ENCODE data around the gene CCDC9. TPM values are rescaled to one million over a fixed set of nuclear protein-coding genes. Genes with fewer than 3 reads are reported as not detected.
A peak's percentile ranks its signal among the peaks of the same experiment; 100 is the strongest.

The CCDC9 gene
- total RNA-seq, 5 donors from 2014 or later (not counting 1 experiment from before 2014, with no cell fraction given) = 40.4 to 57.2 (median 49.7) TPM

DNA sequence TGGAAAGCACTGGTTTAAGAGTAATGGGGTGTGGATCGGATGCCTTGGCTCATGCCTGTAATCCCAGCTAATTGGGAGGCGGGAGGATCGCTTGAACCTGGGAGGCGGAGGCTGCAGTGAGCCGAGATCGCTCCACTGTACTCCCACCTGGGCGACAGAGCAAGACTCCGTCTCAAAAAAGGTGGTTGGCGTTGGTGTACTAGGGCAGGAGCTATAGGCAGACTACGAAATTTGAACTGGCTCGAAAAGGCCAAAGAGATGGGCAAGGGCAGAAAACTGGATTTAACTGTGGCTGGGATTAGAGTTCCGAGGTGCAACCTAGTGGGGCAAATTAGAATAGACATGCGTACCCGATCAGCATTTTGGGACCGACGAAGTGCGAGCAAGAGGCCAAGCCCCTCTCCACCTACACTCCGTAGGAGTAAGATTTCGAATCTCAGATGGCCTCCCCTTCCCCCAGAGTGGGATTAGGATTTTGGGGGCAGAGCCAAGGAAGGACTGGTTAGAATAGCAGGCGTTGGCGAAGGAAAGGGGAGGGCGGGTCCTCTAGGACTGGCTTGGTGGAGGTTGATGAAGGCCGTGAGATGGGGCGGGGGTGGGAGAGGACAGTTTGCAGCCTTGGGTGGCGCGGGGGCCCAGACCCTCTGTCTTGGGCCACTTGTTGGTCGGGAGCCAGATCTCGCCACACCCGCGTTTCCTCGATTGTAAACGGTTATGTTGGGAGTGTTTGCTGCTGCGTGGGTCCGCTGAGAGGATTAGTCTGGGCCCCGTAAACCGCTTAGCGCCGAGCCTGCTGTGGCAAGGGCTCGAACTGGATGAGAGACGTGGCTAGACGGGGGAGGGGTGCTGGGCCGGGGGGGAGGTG lies 16.4 kb downstream of the CCDC9 start:
- ATAC-seq (replicated peaks in 1 of 4) (no peak), DNase-seq (peak in 10 of 35 experiments; percentile 9 to 35 (median 26))
- WGBS (ENCODE audit: insufficient coverage) = 60% methylated on average over 20 of the region's 42 CpGs
- no peaks in the 10 kb centered on the region for H3K9me3 ChIP-seq
- H3K9me3 Mint-ChIP-seq = no peaks in the 10 kb centered on the region
- peak overlapping the region; percentile 42 for H3K27ac ChIP-seq (ENCODE audit: low read length)
- H3K4me1 Mint-ChIP-seq = peaks cover 18 to 19% (median 18%) of the 10 kb centered on the region in 3 donors
- H3K27me3 ChIP-seq (replicated peaks in 1 of 2; ENCODE audit: control insufficient read depth in 2 of 2, extremely low read depth in 1 of 2, insufficient read depth in 2 of 2, low read length in 1 of 2) = no peaks in the 10 kb centered on the region
- H3K4me3 Mint-ChIP-seq = peak overlapping the region; percentile 77 to 96 (median 95)
- H3K4me3 ChIP-seq (ENCODE audit: control insufficient read depth in 1 of 2, extremely low read depth in 1 of 2, low read length in 1 of 2) = peak overlapping the region; percentile 78 to 99
- peaks cover 0 to 26% of the 10 kb centered on the region in 2 experiments for H3K4me1 ChIP-seq (ENCODE audit: control insufficient read depth in 1 of 2, extremely low read depth in 1 of 2, insufficient read depth in 2 of 2, low read length in 2 of 2)
- ChIA-PET POLR2A (interaction anchor here in 1 of 2 donors (0.5 kb wide), 1 partner anchor 38 kb away, joined by 3 read pairs; no protein-coding TSS in a partner anchor), CTCF (interaction anchor here (0.5 to 1.0 kb wide), 3 partner anchors 16 to 156 kb away, joined by 3 to 5 read pairs (median 3); partner anchors contain the start of gene CCDC9 (in 1 of the 2))
- H3K27me3 Mint-ChIP-seq = no peaks in the 10 kb centered on the region
- H3K36me3 Mint-ChIP-seq = peaks cover 12% of the 10 kb centered on the region
- H3K27ac Mint-ChIP-seq = peak overlapping the region; percentile 89
- peaks cover 9 to 26% of the 10 kb centered on the region in 2 donors for H3K36me3 ChIP-seq (ENCODE audit: control insufficient read depth in 2 of 2, extremely low read depth in 1 of 2, insufficient read depth in 1 of 2, low read length in 1 of 2)

DNA sequence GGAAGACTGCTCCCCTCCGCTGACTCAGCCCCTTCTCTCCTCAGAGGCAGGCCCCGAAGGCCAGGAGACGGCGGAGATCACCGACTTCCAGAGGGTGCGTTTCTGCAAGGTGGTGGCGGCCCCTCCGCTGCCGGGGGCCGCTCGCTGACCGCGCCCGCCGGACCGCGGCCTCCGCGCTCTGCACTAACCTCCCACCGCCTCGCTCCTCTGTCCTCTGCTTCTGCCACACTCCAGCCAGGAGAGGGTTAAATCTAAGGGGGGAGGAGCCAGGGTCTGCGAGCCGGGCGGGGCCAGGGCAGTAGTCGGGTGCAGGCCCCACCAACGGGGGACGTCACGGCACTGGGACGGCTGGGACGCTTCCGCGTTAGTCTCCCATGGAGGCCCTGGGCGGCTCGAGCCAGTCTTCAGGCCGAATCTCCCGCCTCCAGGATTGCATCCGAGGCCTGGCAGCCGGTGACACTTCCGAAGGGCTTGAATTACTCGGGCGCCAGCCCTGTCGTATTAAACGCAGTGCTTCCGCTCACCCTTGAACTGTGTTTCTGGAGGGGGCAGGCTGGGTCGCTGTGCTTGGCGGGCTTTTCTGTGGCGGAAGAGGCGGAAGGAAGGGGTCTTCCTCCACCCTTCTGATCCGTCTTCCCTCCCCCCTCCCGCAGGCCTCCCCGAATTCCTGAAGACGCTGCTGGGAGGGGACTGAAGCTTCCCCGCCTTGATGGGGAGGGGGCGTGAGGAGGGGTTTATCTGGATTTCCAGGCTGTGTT lies 17.2 kb downstream of the CCDC9 start:
- Histone ChIP-seq H3K9me3 (no peaks in the 10 kb centered on the region), H3K27me3 (replicated peaks in 1 of 2; ENCODE audit: control insufficient read depth in 2 of 2, extremely low read depth in 1 of 2, insufficient read depth in 2 of 2, low read length in 1 of 2) (no peaks in the 10 kb centered on the region), H3K4me3 (ENCODE audit: control insufficient read depth in 1 of 2, extremely low read depth in 1 of 2, low read length in 1 of 2) (peak overlapping the region; percentile 78 to 99), H3K36me3 (ENCODE audit: control insufficient read depth in 2 of 2, extremely low read depth in 1 of 2, insufficient read depth in 1 of 2, low read length in 1 of 2) (peaks cover 9 to 21% of the 10 kb centered on the region in 2 donors), H3K27ac (ENCODE audit: low read length) (peak overlapping the region; percentile 98), H3K4me1 (ENCODE audit: control insufficient read depth in 1 of 2, extremely low read depth in 1 of 2, insufficient read depth in 2 of 2, low read length in 2 of 2) (peaks cover 0 to 26% of the 10 kb centered on the region in 2 experiments)
- peak overlapping the region; percentile 95 to 97 (median 96) for H3K4me3 Mint-ChIP-seq
- no peaks in the 10 kb centered on the region for H3K27me3 Mint-ChIP-seq
- ChIA-PET POLR2A (interaction anchor here in 1 of 2 donors (0.6 kb wide), 2 partner anchors 313 to 427 kb away, joined by 5 to 9 read pairs; no protein-coding TSS in a partner anchor), CTCF (interaction anchor here in 1 of 2 donors (0.6 to 2.0 kb wide), 6 partner anchors 17 to 515 kb away, joined by 3 to 12 read pairs (median 4); partner anchors contain the start of genes CCDC9 and DHX34)
- peak overlapping the region; percentile 97 to 98 for H3K27ac Mint-ChIP-seq
- H3K4me1 Mint-ChIP-seq = peaks cover 18 to 19% (median 18%) of the 10 kb centered on the region in 3 donors
- H3K9me3 Mint-ChIP-seq = no peaks in the 10 kb centered on the region
- DNase-seq = peak; percentile 76 to 91 (median 85)
- under 1% methylated on average over 28 of the region's 54 CpGs for WGBS (ENCODE audit: insufficient coverage)
- H3K36me3 Mint-ChIP-seq = peaks cover 8% of the 10 kb centered on the region
- peak; percentile 68 to 71 (median 69) for ATAC-seq (replicated peaks in 1 of 4)

DNA sequence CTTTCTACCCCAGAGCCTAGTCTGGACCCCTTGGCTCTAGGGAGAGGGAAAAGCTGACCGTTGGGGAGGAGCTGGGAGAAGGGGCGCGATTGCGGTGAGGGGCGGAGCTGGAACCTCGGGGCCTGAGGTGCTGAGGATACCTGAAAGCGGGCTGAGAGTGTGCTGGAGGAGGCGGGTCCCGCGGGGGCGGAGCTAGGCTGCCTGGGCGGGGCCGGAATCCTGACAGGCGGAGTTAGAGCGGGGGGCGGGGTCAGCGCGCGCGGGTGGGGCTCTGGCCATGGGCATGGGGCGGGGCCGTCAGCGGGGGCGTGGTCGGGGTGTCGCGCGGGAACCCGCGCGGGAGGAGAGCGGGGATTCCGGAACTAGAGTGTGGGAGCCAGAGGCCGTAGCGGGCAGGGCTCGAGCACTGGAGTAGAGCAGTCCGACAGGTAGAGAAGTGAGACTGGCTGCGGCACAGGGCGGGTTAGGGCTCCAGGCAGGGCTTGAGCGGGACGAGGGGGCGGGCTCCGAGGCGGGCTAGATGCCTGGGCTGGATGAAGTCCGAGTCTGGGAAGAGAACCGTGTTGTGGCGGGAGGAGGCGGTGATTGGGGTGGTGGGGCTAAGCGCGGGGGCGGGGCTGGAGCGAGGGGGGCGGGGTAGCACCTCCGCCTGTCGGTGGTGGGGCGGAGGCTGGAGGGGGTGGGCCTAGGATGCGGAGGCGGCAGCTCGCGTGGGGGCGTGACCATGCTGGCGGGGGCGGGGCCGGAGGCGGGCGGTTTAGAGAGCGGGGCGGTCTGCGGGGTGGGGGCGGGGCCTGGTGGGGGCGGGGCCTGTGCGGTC lies 18.0 kb downstream of the CCDC9 start, which contains the start of gene INAFM1:
TSS of gene INAFM1 (plus strand) at position 815 of the 820 bp plus-strand sequence. CDS start 35 bp downstream, outside the sequence.
- no peaks in the 10 kb centered on the region for H3K27me3 ChIP-seq (replicated peaks in 1 of 2; ENCODE audit: control insufficient read depth in 2 of 2, extremely low read depth in 1 of 2, insufficient read depth in 2 of 2, low read length in 1 of 2)
- peaks cover 0 to 26% of the 10 kb centered on the region in 2 experiments for H3K4me1 ChIP-seq (ENCODE audit: control insufficient read depth in 1 of 2, extremely low read depth in 1 of 2, insufficient read depth in 2 of 2, low read length in 2 of 2)
- WGBS (ENCODE audit: insufficient coverage) = under 1% methylated on average over 45 of the region's 72 CpGs
- peak within 1 kb of the TSS; percentile 78 to 99 for H3K4me3 ChIP-seq (ENCODE audit: control insufficient read depth in 1 of 2, extremely low read depth in 1 of 2, low read length in 1 of 2)
- peak; percentile 76 to 83 (median 76) for ATAC-seq (replicated peaks in 1 of 4)
- H3K27ac ChIP-seq (ENCODE audit: low read length) = peak within 1 kb of the TSS; percentile 98
- peak; percentile 92 to 100 (median 99) for DNase-seq
- H3K36me3 Mint-ChIP-seq = peaks cover 8% of the 10 kb centered on the region
- peak within 1 kb of the TSS; percentile 95 to 97 (median 96) for H3K4me3 Mint-ChIP-seq
- H3K4me1 Mint-ChIP-seq = peaks cover 18 to 19% (median 18%) of the 10 kb centered on the region in 3 donors
- H3K27me3 Mint-ChIP-seq = no peaks in the 10 kb centered on the region
- peak within 1 kb of the TSS; percentile 97 to 98 for H3K27ac Mint-ChIP-seq
- ChIA-PET CTCF (interaction anchor here in 1 of 2 donors (0.6 to 2.0 kb wide), 12 partner anchors 12 to 516 kb away, joined by 3 to 12 read pairs (median 6); partner anchors contain the start of genes CCDC9, DHX34 and ZC3H4), POLR2A (interaction anchor here (0.6 to 1.3 kb wide), 6 partner anchors 18 to 427 kb away, joined by 3 to 9 read pairs (median 6); partner anchors contain the start of gene CCDC9 (in 2 of the 2))
- peaks cover 9 to 20% of the 10 kb centered on the region in 2 donors for H3K36me3 ChIP-seq (ENCODE audit: control insufficient read depth in 2 of 2, extremely low read depth in 1 of 2, insufficient read depth in 1 of 2, low read length in 1 of 2)
- H3K9me3 Mint-ChIP-seq = no peaks in the 10 kb centered on the region
- no peaks in the 10 kb centered on the region for H3K9me3 ChIP-seq

DNA sequence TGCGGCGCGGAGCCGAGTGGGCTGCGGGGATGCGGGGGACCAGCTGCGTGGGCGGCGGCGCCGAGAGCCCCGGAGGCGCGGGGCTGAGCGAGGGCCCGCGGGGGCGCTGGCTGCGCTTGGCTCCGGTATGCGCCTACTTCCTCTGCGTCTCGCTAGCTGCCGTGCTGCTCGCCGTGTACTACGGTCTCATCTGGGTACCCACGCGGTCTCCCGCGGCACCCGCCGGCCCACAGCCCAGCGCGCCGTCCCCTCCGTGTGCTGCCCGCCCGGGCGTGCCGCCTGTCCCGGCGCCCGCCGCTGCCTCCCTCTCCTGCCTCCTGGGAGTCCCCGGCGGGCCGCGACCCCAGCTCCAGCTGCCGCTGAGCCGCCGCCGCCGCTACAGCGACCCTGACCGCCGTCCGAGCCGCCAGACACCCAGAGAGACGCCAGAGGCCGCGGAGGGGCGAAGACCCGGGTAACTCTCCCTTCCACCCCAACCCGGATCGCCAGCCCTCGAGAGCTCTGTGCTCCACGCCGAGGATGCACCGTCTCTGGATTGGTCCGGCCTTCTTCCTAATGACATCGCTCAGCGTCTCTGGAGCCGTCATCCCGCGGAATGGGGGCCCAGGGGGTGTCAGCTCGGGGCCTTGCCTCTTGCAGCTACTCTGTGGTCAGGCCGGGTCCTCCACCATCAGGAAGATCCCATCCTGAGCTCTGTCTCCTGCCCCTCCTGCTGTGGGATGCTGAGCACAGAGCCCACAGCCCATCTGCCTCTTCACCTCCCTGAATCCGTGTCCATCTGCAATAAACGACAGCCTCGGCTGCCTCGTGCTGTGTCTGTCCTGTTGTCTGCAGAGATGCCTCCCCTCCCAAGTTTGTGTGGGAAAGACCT lies 18.8 kb downstream of the CCDC9 start:
- ATAC-seq (replicated peaks in 1 of 4) (peak in 3 of 4 experiments; percentile 20 to 37 (median 36)), DNase-seq (peak in 5 of 35 experiments; percentile 5 to 31 (median 16))
- Histone ChIP-seq H3K36me3 (ENCODE audit: control insufficient read depth in 2 of 2, extremely low read depth in 1 of 2, insufficient read depth in 1 of 2, low read length in 1 of 2) (peaks cover 5 to 14% of the 10 kb centered on the region in 2 donors), H3K27ac (ENCODE audit: low read length) (no peak overlapping the region), H3K4me1 (ENCODE audit: control insufficient read depth in 1 of 2, extremely low read depth in 1 of 2, insufficient read depth in 2 of 2, low read length in 2 of 2) (peaks cover 0 to 26% of the 10 kb centered on the region in 2 experiments), H3K27me3 (replicated peaks in 1 of 2; ENCODE audit: control insufficient read depth in 2 of 2, extremely low read depth in 1 of 2, insufficient read depth in 2 of 2, low read length in 1 of 2) (no peaks in the 10 kb centered on the region), H3K4me3 (ENCODE audit: control insufficient read depth in 1 of 2, extremely low read depth in 1 of 2, low read length in 1 of 2) (peak overlapping the region; percentile 7 to 34), H3K9me3 (no peaks in the 10 kb centered on the region)
- Mint-ChIP-seq H3K4me3 (peak overlapping the region; percentile 69 to 96 (median 79)), H3K27me3 (no peaks in the 10 kb centered on the region), H3K27ac (peak overlapping the region; percentile 48 to 52), H3K36me3 (peaks cover 6% of the 10 kb centered on the region), H3K9me3 (no peaks in the 10 kb centered on the region), H3K4me1 (peaks cover 18 to 21% (median 19%) of the 10 kb centered on the region in 3 donors)
- 11% methylated on average over 77 of the region's 82 CpGs for WGBS (ENCODE audit: insufficient coverage)
- POLR2A ChIA-PET = interaction anchor here in 1 of 2 donors (1.3 kb wide), 1 partner anchor 19 kb away, joined by 4 read pairs; the partner anchor contains the start of gene CCDC9
- CTCF ChIA-PET = interaction anchor here (0.6 to 2.0 kb wide), 12 partner anchors 13 to 1606 kb away, joined by 3 to 12 read pairs (median 5); partner anchors contain the start of genes CCDC9 (in 1 of the 2) and ZC3H4 (in 1 of the 2)
